Measurements from ENCODE around the gene PDE6B. TPM values are rescaled to one million over a fixed set of nuclear protein-coding genes. Genes with fewer than 3 reads are reported as not detected.
A peak's percentile ranks its signal among the peaks of the same experiment; 100 is the strongest.

PDE6B gene
- total RNA-seq, 4 donors from 2014 or later = 6.4 to 26.4 (median 14.4) TPM

DNA sequence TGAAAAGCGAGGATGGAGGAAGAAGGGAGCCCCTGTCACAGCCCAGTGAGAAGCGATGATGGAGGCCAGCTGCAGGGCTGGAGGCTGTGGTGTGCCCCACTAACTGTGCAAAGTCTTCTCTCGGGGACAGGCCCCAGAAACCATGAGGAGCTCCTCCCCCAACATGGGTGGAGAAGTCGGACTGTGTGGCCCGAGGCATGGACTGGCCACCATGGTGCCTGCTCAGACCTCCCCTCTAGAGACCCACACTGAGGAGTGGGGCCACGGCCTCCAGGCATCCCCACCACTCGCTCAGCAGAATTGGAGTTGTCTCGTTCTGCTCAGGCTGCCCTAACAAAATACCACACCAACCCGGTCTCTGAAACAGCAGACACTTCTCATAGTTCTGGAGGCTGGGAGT is 12.2 kb upstream of the PDE6B start:
- H3K36me3 ChIP-seq = no peaks in the 10 kb centered on the region
- 83 to 85% methylated on average over 4 to 9 of the region's 9 CpGs for WGBS, 2 donors
- H3K9me3 ChIP-seq = no peaks in the 10 kb centered on the region
- TF ChIP-seq, protein P1, sequence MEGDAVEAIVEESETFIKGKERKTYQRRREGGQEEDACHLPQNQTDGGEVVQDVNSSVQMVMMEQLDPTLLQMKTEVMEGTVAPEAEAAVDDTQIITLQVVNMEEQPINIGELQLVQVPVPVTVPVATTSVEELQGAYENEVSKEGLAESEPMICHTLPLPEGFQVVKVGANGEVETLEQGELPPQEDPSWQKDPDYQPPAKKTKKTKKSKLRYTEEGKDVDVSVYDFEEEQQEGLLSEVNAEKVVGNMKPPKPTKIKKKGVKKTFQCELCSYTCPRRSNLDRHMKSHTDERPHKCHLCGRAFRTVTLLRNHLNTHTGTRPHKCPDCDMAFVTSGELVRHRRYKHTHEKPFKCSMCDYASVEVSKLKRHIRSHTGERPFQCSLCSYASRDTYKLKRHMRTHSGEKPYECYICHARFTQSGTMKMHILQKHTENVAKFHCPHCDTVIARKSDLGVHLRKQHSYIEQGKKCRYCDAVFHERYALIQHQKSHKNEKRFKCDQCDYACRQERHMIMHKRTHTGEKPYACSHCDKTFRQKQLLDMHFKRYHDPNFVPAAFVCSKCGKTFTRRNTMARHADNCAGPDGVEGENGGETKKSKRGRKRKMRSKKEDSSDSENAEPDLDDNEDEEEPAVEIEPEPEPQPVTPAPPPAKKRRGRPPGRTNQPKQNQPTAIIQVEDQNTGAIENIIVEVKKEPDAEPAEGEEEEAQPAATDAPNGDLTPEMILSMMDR (IDR thresholded peaks at IDR 0.05) = no peak
- no peak for TF ChIP-seq POLR2A (IDR thresholded peaks at IDR 0.05)
- DNase-seq = no peak
- no peak overlapping the region for H3K4me3 ChIP-seq (replicated peaks in 1 of 3)
- no peak overlapping the region for H3K27ac ChIP-seq
- intact Hi-C loops (cut with DNase I) = no loop called here
- H3K27me3 ChIP-seq = no peaks in the 10 kb centered on the region
- no peaks in the 10 kb centered on the region for H3K4me1 ChIP-seq

DNA sequence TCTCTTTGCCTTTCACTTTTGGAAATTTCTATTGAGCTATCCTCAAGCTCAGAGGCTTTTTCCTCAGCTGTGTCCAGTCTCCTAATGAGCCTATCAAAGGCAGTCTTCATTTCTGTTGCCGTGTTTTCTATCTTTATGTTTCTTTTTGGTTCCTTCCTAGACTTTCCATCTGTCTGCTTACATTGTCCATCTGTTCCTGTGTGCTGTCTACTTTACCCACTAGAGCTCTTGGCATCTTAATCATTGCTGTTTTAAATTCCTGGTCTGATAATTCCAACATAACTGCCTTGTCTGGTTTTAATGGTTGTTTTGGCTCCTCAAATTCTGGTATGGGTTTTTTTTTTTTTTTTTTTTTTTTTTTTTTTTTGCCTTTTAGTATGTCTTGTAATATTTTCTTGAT is 9.3 kb upstream of the PDE6B start:
- no peaks in the 10 kb centered on the region for H3K27me3 ChIP-seq
- TF ChIP-seq POLR2A (IDR thresholded peaks at IDR 0.05) = no peak
- TF ChIP-seq, protein P1 (IDR thresholded peaks at IDR 0.05) = no peak
- no peaks in the 10 kb centered on the region for H3K36me3 ChIP-seq
- intact Hi-C loops (cut with DNase I) = no loop called here
- no peak for DNase-seq
- H3K27ac ChIP-seq = no peak overlapping the region
- no peak overlapping the region for H3K4me3 ChIP-seq (replicated peaks in 1 of 3)
- H3K4me1 ChIP-seq = no peaks in the 10 kb centered on the region
- WGBS, 2 donors = 80 to 89% methylated on average over 1 of the region's 1 CpG
- no peaks in the 10 kb centered on the region for H3K9me3 ChIP-seq

DNA sequence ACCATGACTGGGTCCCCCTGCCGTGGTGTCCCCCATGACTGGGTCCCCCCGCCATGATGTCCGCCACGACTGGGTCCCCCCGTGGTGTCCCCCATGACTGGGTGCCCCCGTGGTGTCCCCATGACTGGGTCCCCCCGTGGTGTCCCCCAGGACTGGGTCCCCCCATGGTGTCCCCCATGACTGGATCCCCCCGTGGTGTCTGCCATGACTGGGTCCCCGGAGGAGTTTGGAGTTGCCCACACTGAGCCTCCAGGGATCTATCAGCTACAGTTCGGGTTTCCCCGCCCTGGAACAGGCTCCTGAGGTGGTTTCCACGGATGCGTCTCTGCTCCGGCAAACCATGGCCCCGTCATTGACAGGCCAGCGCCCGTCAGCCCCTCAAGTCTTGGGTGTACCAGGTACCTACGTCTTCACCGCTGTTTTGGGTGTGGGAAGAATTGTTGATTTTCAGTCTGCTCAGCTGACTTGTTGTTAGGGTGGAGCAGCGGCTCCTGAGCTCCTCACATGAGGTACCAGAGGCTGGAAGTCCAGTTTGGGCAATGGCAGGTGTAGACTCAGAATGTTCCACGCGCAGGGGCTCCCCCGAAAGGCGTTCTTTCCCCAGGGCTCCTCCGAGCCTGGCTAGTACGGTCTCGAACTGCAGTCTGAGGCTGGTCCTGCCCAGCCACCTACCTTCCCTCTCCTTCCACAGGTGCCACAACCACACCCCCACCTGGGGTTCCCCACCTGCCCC is 8.3 kb upstream of the PDE6B start:
- Histone ChIP-seq H3K9me3 (no peaks in the 10 kb centered on the region), H3K36me3 (no peaks in the 10 kb centered on the region), H3K27ac (no peak overlapping the region), H3K27me3 (no peaks in the 10 kb centered on the region), H3K4me1 (no peaks in the 10 kb centered on the region), H3K4me3 (replicated peaks in 1 of 3) (no peak overlapping the region)
- WGBS, 2 donors = 91 to 94% methylated on average over 20 to 22 of the region's 27 CpGs
- TF ChIP-seq, protein P1 (IDR thresholded peaks at IDR 0.05) = no peak
- no peak for TF ChIP-seq POLR2A (IDR thresholded peaks at IDR 0.05)
- no peak for DNase-seq
- intact Hi-C loops (cut with DNase I) = no loop called here

DNA sequence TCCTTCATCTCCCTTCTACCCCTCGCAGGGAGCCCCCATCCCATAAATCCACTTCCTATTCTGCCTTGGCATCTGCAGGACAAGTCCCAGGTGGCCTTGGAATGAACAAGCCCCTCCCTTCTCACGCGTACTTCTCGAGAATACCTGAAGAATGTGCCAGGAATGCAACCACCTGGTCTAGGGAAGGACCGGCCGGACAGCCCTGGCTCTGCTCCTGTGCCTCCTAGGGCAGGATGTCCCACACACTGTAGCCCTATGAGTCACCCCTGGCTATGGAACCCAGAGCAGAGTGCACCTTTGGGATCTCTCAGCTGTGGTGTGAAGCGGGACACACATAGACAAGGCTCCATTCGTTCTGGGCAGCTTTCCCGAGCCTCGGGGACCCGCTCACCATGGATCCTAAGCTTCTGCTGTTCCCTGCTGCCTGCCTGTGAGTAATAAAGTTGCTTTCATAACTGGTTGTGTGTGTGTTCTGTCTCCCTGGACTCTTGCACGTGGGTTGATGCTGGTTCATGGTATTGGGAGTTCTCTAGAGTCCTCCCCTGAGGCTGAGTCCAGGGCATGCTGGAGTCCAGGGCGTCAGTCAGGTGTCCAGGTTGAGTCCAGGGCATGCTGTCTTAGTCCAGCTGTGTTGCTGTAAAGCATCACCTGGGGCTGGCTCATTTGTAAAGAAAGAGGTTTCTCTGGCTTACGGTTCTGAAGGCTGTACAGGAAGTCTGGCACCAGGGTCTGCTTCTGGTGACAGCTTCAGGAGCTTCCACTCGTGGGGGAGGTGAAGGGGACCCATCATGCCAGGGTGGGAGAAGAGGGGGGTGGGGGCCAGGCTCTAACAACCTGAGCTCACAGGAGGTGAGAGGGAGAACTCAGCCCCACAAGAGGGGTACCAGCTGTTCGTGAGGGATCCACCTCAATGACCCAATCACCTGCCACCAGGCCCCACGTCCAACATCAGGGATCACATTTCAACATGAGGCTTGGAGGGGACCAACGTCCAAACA is 7.4 kb upstream of the PDE6B start:
- H3K36me3 ChIP-seq = no peaks in the 10 kb centered on the region
- intact Hi-C loops (cut with DNase I) = no loop called here
- WGBS, 2 donors = 53 to 57% methylated on average over 15 to 16 of the region's 18 CpGs

More for the DNA sequence above, 7.4 kb upstream of the PDE6B start:
- H3K27ac ChIP-seq = no peak overlapping the region
- peak; percentile 44 to 59 for DNase-seq
- H3K27me3 ChIP-seq = no peaks in the 10 kb centered on the region
- no peaks in the 10 kb centered on the region for H3K9me3 ChIP-seq
- TF ChIP-seq POLR2A (IDR thresholded peaks at IDR 0.05) = no peak
- TF ChIP-seq, protein P1 (IDR thresholded peaks at IDR 0.05) = no peak
- no peaks in the 10 kb centered on the region for H3K4me1 ChIP-seq
- H3K4me3 ChIP-seq (replicated peaks in 1 of 3) = no peak overlapping the region

Data from thyroid gland (tissue), 4 donors.